HepG2 (cell line): ENCODE data around the gene GDI1. TPM values are rescaled to one million over a fixed set of nuclear protein-coding genes. Genes with fewer than 3 reads are reported as not detected.

ENCODE experiments used
- ARNT2 ChIP-seq: sonication (generic); formaldehyde crosslinking; IDR thresholded peaks from 2 replicates; pipeline ENCODE4 v1.8.0; 2022; ENCODE audit warnings: mild to moderate bottlenecking, low read depth, missing genetic modification reagents, moderate library complexity
- ATF5 ChIP-seq: sonication (generic); formaldehyde crosslinking; IDR thresholded peaks from 2 replicates; pipeline ENCODE4 v1.4.0; 2020; ENCODE audit warnings: mild to moderate bottlenecking, low read depth, missing genetic modification reagents
- ATF7-NPFF ChIP-seq: sonication (generic); formaldehyde crosslinking; IDR thresholded peaks from 2 replicates; pipeline ENCODE4 v1.8.1; 2023; ENCODE audit warnings: mild to moderate bottlenecking, low read depth, missing genetic modification reagents, moderate library complexity
- BORCS8-MEF2B ChIP-seq: sonication (generic); formaldehyde crosslinking; IDR thresholded peaks from 2 replicates; pipeline ENCODE4 v1.8.0; 2022; ENCODE audit warnings: mild to moderate bottlenecking, missing genetic modification reagents
- FLYWCH1 ChIP-seq: sonication (generic); formaldehyde crosslinking; IDR thresholded peaks from 2 replicates; pipeline ENCODE4 v1.8.1; 2023; ENCODE audit warnings: mild to moderate bottlenecking, missing genetic modification reagents
- GLMP ChIP-seq: sonication (generic); formaldehyde crosslinking; IDR thresholded peaks from 2 replicates; pipeline ENCODE4 v1.9.0; 2021; ENCODE audit warnings: missing genetic modification reagents, mild to moderate bottlenecking, borderline replicate concordance
- NCOA2 ChIP-seq: sonication (generic); formaldehyde crosslinking; IDR thresholded peaks from 2 replicates; pipeline ENCODE4 v1.8.0; 2022; ENCODE audit warnings: inconsistent platforms
- NFATC3 ChIP-seq: sonication (generic); formaldehyde crosslinking; IDR thresholded peaks from 2 replicates; pipeline ENCODE4 v1.5.1; 2020; ENCODE audit warnings: mild to moderate bottlenecking, missing genetic modification reagents
- RXRA ChIP-seq: sonication (generic); formaldehyde crosslinking; IDR thresholded peaks from 2 replicates; pipeline ENCODE4 v1.5.1; 2020; ENCODE audit warnings: missing genetic modification reagents
- SALL2 ChIP-seq: sonication (generic); formaldehyde crosslinking; IDR thresholded peaks from 2 replicates; pipeline ENCODE4 v1.8.1; 2023; ENCODE audit warnings: mild to moderate bottlenecking, missing genetic modification reagents, inconsistent platforms
- SNAPC2 ChIP-seq: sonication (generic); formaldehyde crosslinking; IDR thresholded peaks from 2 replicates; pipeline ENCODE4 v1.8.1; 2022; ENCODE audit warnings: mild to moderate bottlenecking, missing genetic modification reagents
- TBX2 ChIP-seq: sonication (generic); formaldehyde crosslinking; IDR thresholded peaks from 2 replicates; pipeline ENCODE4 v1.5.0; 2020; ENCODE audit warnings: missing genetic modification reagents, mild to moderate bottlenecking, borderline replicate concordance
- TCF12 ChIP-seq, 2 experiments: fragments of 450-650 bp in 1 of 2; sonication (generic) in 1 of 2; formaldehyde crosslinking in 1 of 2; IDR thresholded peaks; 2 replicates each; pipeline versions ENCODE4 v1.6.1 to v1.8.0; 2017 to 2022; ENCODE audit warnings: antibody characterized with exemption in 1 of 2, mild to moderate bottlenecking in 1 of 2, missing genetic modification reagents in 1 of 2, moderate library complexity in 1 of 2
- ZBTB38 ChIP-seq: sonication (generic); formaldehyde crosslinking; IDR thresholded peaks from 2 replicates; pipeline ENCODE4 v1.5.1; 2020; ENCODE audit warnings: mild to moderate bottlenecking, missing genetic modification reagents
- ZFX ChIP-seq: sonication (generic); formaldehyde crosslinking; IDR thresholded peaks from 2 replicates; pipeline ENCODE4 v1.4.0; 2020; ENCODE audit warnings: mild to moderate bottlenecking, low read depth, missing genetic modification reagents, moderate library complexity
- ZNF17 ChIP-seq: sonication (generic); formaldehyde crosslinking; IDR thresholded peaks from 2 replicates; pipeline ENCODE4 v1.5.0; 2020; ENCODE audit warnings: mild to moderate bottlenecking, missing genetic modification reagents
- ZNF274 ChIP-seq: sonication (generic); formaldehyde crosslinking; IDR thresholded peaks from 2 replicates; pipeline ENCODE4 v1.5.1; 2020; ENCODE audit warnings: mild to moderate bottlenecking, missing genetic modification reagents
- ZNF878 ChIP-seq: sonication (generic); formaldehyde crosslinking; IDR thresholded peaks from 2 replicates; pipeline ENCODE4 v1.8.1; 2023; ENCODE audit warnings: mild to moderate bottlenecking, missing genetic modification reagents, moderate library complexity
- polyA plus RNA-seq, 8 experiments: library from polyadenylated mRNA; depleted of rRNA in 3 of 8; stranded (reverse) in 7 of 8; unstranded in 1 of 8; fragments of >200 nt; fragmentation: Illumina TruSeq in 4 of 8; extraction: Trizol in 4 of 8; gene quantifications; 2 replicates each; pipeline versions ENCODE4 v1.2.1 to v1.2.3, GENCODE V29; 2011 to 2016; ENCODE audit warnings: low read depth in 4 of 8, missing spikeins in 1 of 8, mixed read lengths in 1 of 8; ENCODE audit not compliant: insufficient read depth in 1 of 8
- total RNA-seq, 5 experiments: library from RNA; depleted of rRNA; stranded (reverse); fragments of >200 nt; fragmentation: Illumina TruSeq; extraction: Trizol; gene quantifications; 2 replicates each; pipeline ENCODE4 v1.2.3, GENCODE V29; 2016; ENCODE audit warnings: low read depth in 1 of 5
- TF ChIP-seq, protein P1 (sequence below): sonication (generic); formaldehyde crosslinking; IDR thresholded peaks from 2 replicates; pipeline ENCODE4 v1.4.0; 2020; ENCODE audit warnings: missing genetic modification reagents, mild to moderate bottlenecking, borderline replicate concordance
- TF ChIP-seq, protein P2 (sequence below): sonication (generic); formaldehyde crosslinking; IDR thresholded peaks from 2 replicates; pipeline ENCODE4 v1.4.0; 2020; ENCODE audit warnings: missing genetic modification reagents

Gene GDI1
- total and polyA plus RNA-seq, 2 of the 13 experiments (the other 11 are each of a cell fraction or from before 2014, with no cell fraction given) = 17.4 to 105 TPM

GRCh38 chrX:154478728-154479622 lies 42.0 kb downstream of the GDI1 start, which contains the start of gene LAGE3 (continued):
- peak; percentile 67 for TF ChIP-seq ZFX (CRISPR knock-in tag)
- TF ChIP-seq GLMP = no peak
- peak; percentile 83 for TF ChIP-seq BORCS8-MEF2B (CRISPR knock-in tag)
- peak; percentile 76; the same call in 1 of the 2 replicates for TF ChIP-seq ATF7-NPFF (CRISPR knock-in tag)
- peak; percentile 44; the same call in 1 of the 2 replicates for TF ChIP-seq RXRA (CRISPR knock-in tag)
- TF ChIP-seq ZBTB38 (CRISPR knock-in tag) = peak; percentile 67; the same call in 1 of the 2 replicates
- TF ChIP-seq NFATC3 (CRISPR knock-in tag) = no peak
- 0 out of 2 replicates have a peak, but pooled peaks have one; percentile 44 for TF ChIP-seq ZNF274
- no peak for TF ChIP-seq FLYWCH1
- TF ChIP-seq, protein P1, sequence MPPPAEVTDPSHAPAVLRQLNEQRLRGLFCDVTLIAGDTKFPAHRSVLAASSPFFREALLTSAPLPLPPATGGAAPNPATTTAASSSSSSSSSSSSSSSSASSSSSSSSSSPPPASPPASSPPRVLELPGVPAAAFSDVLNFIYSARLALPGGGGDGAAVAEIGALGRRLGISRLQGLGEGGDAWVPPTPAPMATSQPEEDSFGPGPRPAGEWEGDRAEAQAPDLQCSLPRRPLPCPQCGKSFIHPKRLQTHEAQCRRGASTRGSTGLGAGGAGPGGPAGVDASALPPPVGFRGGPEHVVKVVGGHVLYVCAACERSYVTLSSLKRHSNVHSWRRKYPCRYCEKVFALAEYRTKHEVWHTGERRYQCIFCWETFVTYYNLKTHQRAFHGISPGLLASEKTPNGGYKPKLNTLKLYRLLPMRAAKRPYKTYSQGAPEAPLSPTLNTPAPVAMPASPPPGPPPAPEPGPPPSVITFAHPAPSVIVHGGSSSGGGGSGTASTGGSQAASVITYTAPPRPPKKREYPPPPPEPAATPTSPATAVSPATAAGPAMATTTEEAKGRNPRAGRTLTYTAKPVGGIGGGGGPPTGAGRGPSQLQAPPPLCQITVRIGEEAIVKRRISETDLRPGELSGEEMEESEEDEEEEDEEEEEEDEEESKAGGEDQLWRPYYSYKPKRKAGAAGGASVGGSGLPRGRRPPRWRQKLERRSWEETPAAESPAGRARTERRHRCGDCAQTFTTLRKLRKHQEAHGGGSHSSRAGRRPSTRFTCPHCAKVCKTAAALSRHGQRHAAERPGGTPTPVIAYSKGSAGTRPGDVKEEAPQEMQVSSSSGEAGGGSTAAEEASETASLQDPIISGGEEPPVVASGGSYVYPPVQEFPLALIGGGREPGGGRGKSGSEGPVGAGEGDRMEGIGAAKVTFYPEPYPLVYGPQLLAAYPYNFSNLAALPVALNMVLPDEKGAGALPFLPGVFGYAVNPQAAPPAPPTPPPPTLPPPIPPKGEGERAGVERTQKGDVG = peak; percentile 78; the same call in 1 of the 2 replicates
- TF ChIP-seq, protein P2, sequence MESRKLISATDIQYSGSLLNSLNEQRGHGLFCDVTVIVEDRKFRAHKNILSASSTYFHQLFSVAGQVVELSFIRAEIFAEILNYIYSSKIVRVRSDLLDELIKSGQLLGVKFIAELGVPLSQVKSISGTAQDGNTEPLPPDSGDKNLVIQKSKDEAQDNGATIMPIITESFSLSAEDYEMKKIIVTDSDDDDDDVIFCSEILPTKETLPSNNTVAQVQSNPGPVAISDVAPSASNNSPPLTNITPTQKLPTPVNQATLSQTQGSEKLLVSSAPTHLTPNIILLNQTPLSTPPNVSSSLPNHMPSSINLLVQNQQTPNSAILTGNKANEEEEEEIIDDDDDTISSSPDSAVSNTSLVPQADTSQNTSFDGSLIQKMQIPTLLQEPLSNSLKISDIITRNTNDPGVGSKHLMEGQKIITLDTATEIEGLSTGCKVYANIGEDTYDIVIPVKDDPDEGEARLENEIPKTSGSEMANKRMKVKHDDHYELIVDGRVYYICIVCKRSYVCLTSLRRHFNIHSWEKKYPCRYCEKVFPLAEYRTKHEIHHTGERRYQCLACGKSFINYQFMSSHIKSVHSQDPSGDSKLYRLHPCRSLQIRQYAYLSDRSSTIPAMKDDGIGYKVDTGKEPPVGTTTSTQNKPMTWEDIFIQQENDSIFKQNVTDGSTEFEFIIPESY (CRISPR knock-in tag) = peak; percentile 59
- TF ChIP-seq ZNF878 (CRISPR knock-in tag) = peak; percentile 68; the same call in 1 of the 2 replicates
- TF ChIP-seq TCF12 (IDR thresholded peaks at IDR 0.05) = no peak
- TF ChIP-seq TCF12 (CRISPR knock-in tag; IDR thresholded peaks at IDR 0.05) = no peak
- TF ChIP-seq ATF5 (CRISPR knock-in tag) = 0 out of 2 replicates have a peak, but pooled peaks have one; percentile 44
- TF ChIP-seq ZNF17 (CRISPR knock-in tag) = no peak
- peak; percentile 75; the same call in 1 of the 2 replicates for TF ChIP-seq ARNT2 (CRISPR knock-in tag)
- TF ChIP-seq SALL2 (CRISPR knock-in tag) = no peak
- TF ChIP-seq NCOA2 (CRISPR knock-in tag) = peak; percentile 22; the same call in 1 of the 2 replicates
- TF ChIP-seq SNAPC2 (CRISPR knock-in tag) = 0 out of 2 replicates have a peak, but pooled peaks have one; percentile 40
- peak; percentile 66 for TF ChIP-seq TBX2 (CRISPR knock-in tag)
